ENCODE data around the gene CPSF4. TPM values are rescaled to one million over a fixed set of nuclear protein-coding genes. Genes with fewer than 3 reads are reported as not detected.
A peak's percentile ranks its signal among the peaks of the same experiment; 100 is the strongest.

Gene CPSF4
- polyA plus RNA-seq, 3 donors, result 11.6 to 56.3 (median 12.3) TPM

- H3K4me3 Mint-ChIP-seq, result no peak overlapping the region
- H3K9me3 Mint-ChIP-seq, result no peaks in the 10 kb centered on the region
- WGBS (ENCODE audit: insufficient coverage), result 81% methylated on average over 2 of the region's 6 CpGs
- H3K27ac ChIP-seq (ENCODE audit: low read depth in 1 of 2, low read length in 2 of 2), result no peak overlapping the region
- H3K27ac Mint-ChIP-seq, result peak overlapping the region in 3 of 7 donors; percentile 15 to 28 (median 27)
- DNase-seq, result no peak
- no peak overlapping the region for H3K9ac ChIP-seq (ENCODE audit: insufficient read depth, low read length, poor library complexity, severe bottlenecking)
- H3K79me2 ChIP-seq (ENCODE audit: insufficient read depth, low read length), result peaks cover 47% of the 10 kb centered on the region
- H3K27me3 Mint-ChIP-seq (ENCODE audit: low read depth in 3 of 3), result no peaks in the 10 kb centered on the region
- no peak overlapping the region for H3K4me2 ChIP-seq (replicated peaks; ENCODE audit: extremely low read depth, low read length, poor library complexity, severe bottlenecking)
- intact Hi-C loops (cut with micrococcal nuclease), result no loop called here
- no peak overlapping the region for H3K4me3 ChIP-seq (replicated peaks in 1 of 3; ENCODE audit: low read depth in 2 of 3, low read length in 3 of 3)
- H3K4me1 Mint-ChIP-seq, result no peaks in the 10 kb centered on the region
- TF ChIP-seq, protein P1, sequence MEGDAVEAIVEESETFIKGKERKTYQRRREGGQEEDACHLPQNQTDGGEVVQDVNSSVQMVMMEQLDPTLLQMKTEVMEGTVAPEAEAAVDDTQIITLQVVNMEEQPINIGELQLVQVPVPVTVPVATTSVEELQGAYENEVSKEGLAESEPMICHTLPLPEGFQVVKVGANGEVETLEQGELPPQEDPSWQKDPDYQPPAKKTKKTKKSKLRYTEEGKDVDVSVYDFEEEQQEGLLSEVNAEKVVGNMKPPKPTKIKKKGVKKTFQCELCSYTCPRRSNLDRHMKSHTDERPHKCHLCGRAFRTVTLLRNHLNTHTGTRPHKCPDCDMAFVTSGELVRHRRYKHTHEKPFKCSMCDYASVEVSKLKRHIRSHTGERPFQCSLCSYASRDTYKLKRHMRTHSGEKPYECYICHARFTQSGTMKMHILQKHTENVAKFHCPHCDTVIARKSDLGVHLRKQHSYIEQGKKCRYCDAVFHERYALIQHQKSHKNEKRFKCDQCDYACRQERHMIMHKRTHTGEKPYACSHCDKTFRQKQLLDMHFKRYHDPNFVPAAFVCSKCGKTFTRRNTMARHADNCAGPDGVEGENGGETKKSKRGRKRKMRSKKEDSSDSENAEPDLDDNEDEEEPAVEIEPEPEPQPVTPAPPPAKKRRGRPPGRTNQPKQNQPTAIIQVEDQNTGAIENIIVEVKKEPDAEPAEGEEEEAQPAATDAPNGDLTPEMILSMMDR (IDR thresholded peaks at IDR 0.05), result no peak
- H3K9me3 ChIP-seq (replicated peaks in 1 of 2; ENCODE audit: control insufficient read depth in 1 of 2, insufficient read depth in 1 of 2, low read length in 2 of 2), result no peaks in the 10 kb centered on the region
- peaks cover 89% of the 10 kb centered on the region for H4K20me1 ChIP-seq (ENCODE audit: insufficient read depth, low read length)
- peaks cover 81 to 93% of the 10 kb centered on the region in 2 donors for H3K36me3 ChIP-seq (replicated peaks in 1 of 2; ENCODE audit: control insufficient read depth in 1 of 2, insufficient read depth in 2 of 2, low read length in 2 of 2)
- H2AFZ ChIP-seq (ENCODE audit: insufficient read depth, low read depth, low read length, poor library complexity, severe bottlenecking), result no peak overlapping the region
- peaks cover 72 to 96% of the 10 kb centered on the region in 2 donors for H3K36me3 Mint-ChIP-seq
- H3K4me1 ChIP-seq (ENCODE audit: control insufficient read depth in 1 of 2, insufficient read depth in 2 of 2, low read length in 2 of 2), result no peaks in the 10 kb centered on the region
- H3K27me3 ChIP-seq (ENCODE audit: control insufficient read depth in 2 of 2, insufficient read depth in 2 of 2, low read length in 2 of 2), result no peaks in the 10 kb centered on the region
Measured at GRCh38 chr7:99457050-99457649, 18.4 kb downstream of the CPSF4 start.

GRCh38 chr7:99457650-99458493 lies 19.1 kb downstream of the CPSF4 start:
- intact Hi-C loops (cut with micrococcal nuclease), result no loop called here
- Histone ChIP-seq H3K4me2 (replicated peaks; ENCODE audit: extremely low read depth, low read length, poor library complexity, severe bottlenecking) (no peak overlapping the region), H3K79me2 (ENCODE audit: insufficient read depth, low read length) (peaks cover 54% of the 10 kb centered on the region), H3K27me3 (ENCODE audit: control insufficient read depth in 2 of 2, insufficient read depth in 2 of 2, low read length in 2 of 2) (no peaks in the 10 kb centered on the region), H3K4me3 (replicated peaks in 1 of 3; ENCODE audit: low read depth in 2 of 3, low read length in 3 of 3) (no peak overlapping the region), H3K4me1 (ENCODE audit: control insufficient read depth in 1 of 2, insufficient read depth in 2 of 2, low read length in 2 of 2) (no peaks in the 10 kb centered on the region), H4K20me1 (ENCODE audit: insufficient read depth, low read length) (peaks cover 96% of the 10 kb centered on the region), H2AFZ (ENCODE audit: insufficient read depth, low read depth, low read length, poor library complexity, severe bottlenecking) (no peak overlapping the region), H3K9me3 (replicated peaks in 1 of 2; ENCODE audit: control insufficient read depth in 1 of 2, insufficient read depth in 1 of 2, low read length in 2 of 2) (no peaks in the 10 kb centered on the region), H3K27ac (ENCODE audit: low read depth in 1 of 2, low read length in 2 of 2) (no peak overlapping the region), H3K9ac (ENCODE audit: insufficient read depth, low read length, poor library complexity, severe bottlenecking) (no peak overlapping the region), H3K36me3 (replicated peaks in 1 of 2; ENCODE audit: control insufficient read depth in 1 of 2, insufficient read depth in 2 of 2, low read length in 2 of 2) (peaks cover 78 to 89% of the 10 kb centered on the region in 2 donors)
- DNase-seq, result no peak
- 97% methylated on average over 20 of the region's 26 CpGs for WGBS (ENCODE audit: insufficient coverage)
- Mint-ChIP-seq H3K9me3 (no peaks in the 10 kb centered on the region), H3K36me3 (peaks cover 66 to 92% of the 10 kb centered on the region in 2 donors), H3K4me3 (no peak overlapping the region), H3K4me1 (no peaks in the 10 kb centered on the region), H3K27ac (no peak overlapping the region), H3K27me3 (ENCODE audit: low read depth in 3 of 3) (no peaks in the 10 kb centered on the region)
- TF ChIP-seq, protein P1 (IDR thresholded peaks at IDR 0.05), result no peak
